ENCODE measurements around the gene SERPINB2.

DNA sequence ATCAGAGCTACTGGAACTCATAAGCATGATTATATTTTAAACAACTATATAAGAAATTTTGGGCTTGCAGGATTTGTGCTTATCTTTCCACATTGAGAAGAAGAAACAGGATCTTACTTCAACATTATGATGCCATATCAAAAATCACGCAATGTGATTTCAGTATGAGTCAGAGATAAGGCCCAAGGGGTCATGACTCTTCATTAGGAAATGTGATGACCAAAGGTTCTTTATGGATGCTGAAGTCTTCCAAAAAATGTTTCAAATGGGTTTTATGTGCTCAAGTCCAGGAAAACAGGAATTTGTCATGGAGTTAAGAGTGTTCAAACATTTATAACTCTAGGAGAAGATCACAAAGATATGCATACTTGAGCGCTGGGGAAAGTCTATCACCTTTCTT, 7.8 kb upstream of the SERPINB2 start:
- TF ChIP-seq CTCF (conservative IDR thresholded peaks at IDR 0.05; ENCODE audit: low read depth, low read length) (no peak), EZH2 (IDR thresholded peaks at IDR 0.05; ENCODE audit: borderline replicate concordance, low read depth, low read length, poor library complexity, severe bottlenecking) (no peak)
